Activated CD4-positive, alpha-beta T cell treated with anti-CD3 and anti-CD28 coated beads, Interleukin-2, amount 50 U/mL, for 16 hours (primary cell): ENCODE results near the gene HSBP1L1.

Experiments used
- DNase-seq: peaks from one replicate; pipeline ENCODE4 v3.0.0-alpha.2; 2020

The HSBP1L1 gene

GRCh38 chr18:79930020-79930642 is 34.3 kb upstream of the HSBP1L1 start:
- no peak for DNase-seq

GRCh38 chr18:79931475-79931874 is 33.0 kb upstream of the HSBP1L1 start:
- DNase-seq = no peak

GRCh38 chr18:79932907-79933306 is 31.5 kb upstream of the HSBP1L1 start:
- no peak for DNase-seq

GRCh38 chr18:79933765-79934164 is 30.7 kb upstream of the HSBP1L1 start:
- no peak for DNase-seq

GRCh38 chr18:79934311-79935097 is 29.9 kb upstream of the HSBP1L1 start:
- no peak for DNase-seq

- no peak for DNase-seq
Observed at GRCh38 chr18:79935098-79935480, 29.4 kb upstream of the HSBP1L1 start.

- no peak for DNase-seq
Observed at GRCh38 chr18:79935499-79935898, 28.9 kb upstream of the HSBP1L1 start.

- no peak for DNase-seq
Observed at GRCh38 chr18:79935925-79936324, 28.5 kb upstream of the HSBP1L1 start.

GRCh38 chr18:79936641-79937040 is 27.8 kb upstream of the HSBP1L1 start:
- no peak for DNase-seq

- no peak for DNase-seq
Observed at GRCh38 chr18:79937103-79937860, 27.2 kb upstream of the HSBP1L1 start.

GRCh38 chr18:79938196-79938595 is 26.2 kb upstream of the HSBP1L1 start:
- DNase-seq = no peak

GRCh38 chr18:79939096-79939495 is 25.3 kb upstream of the HSBP1L1 start:
- DNase-seq = no peak

GRCh38 chr18:79940126-79940813 is 24.2 kb upstream of the HSBP1L1 start:
- DNase-seq = no peak

- no peak for DNase-seq
Observed at GRCh38 chr18:79940814-79941472, 23.5 kb upstream of the HSBP1L1 start.

GRCh38 chr18:79941473-79942119 is 22.8 kb upstream of the HSBP1L1 start:
- no peak for DNase-seq

- no peak for DNase-seq
Observed at GRCh38 chr18:79942211-79942610, 22.2 kb upstream of the HSBP1L1 start.

GRCh38 chr18:79942786-79943607 is 21.4 kb upstream of the HSBP1L1 start:
- DNase-seq = no peak

GRCh38 chr18:79943608-79944125 is 20.8 kb upstream of the HSBP1L1 start:
- DNase-seq = no peak

GRCh38 chr18:79944126-79944731 is 20.2 kb upstream of the HSBP1L1 start:
- DNase-seq = peak; percentile 50

- no peak for DNase-seq
Observed at GRCh38 chr18:79944746-79945117, 19.7 kb upstream of the HSBP1L1 start.
